HAP-1 (cell line): Measurements from ENCODE around the gene PRKN.

Source experiments
- DNase-seq, 2 experiments: peaks; one replicate each; pipeline ENCODE4 v3.0.0-alpha.2; 2016 to 2020; ENCODE audit warnings: low spot score in 2 of 2
- H3K27me3 ChIP-seq: fragments of 250-450 bp; sonication (Bioruptor Pico); 2 replicates; pipeline ENCODE4 v1.5.1; 2020; ENCODE audit warnings: low read depth, mild to moderate bottlenecking, moderate library complexity
- H3K36me3 ChIP-seq: fragments of 250-450 bp; sonication (Bioruptor Pico); replicated peaks from 2 replicates; pipeline ENCODE4 v1.5.1; 2020; ENCODE audit warnings: mild to moderate bottlenecking
- H3K4me1 ChIP-seq: fragments of 250-450 bp; sonication (Bioruptor Pico); 2 replicates; pipeline ENCODE4 v1.5.1; 2020; ENCODE audit warnings: mild to moderate bottlenecking
- H3K4me3 ChIP-seq: fragments of 250-450 bp; sonication (Bioruptor Pico); 2 replicates; pipeline ENCODE4 v1.5.1; 2020; ENCODE audit warnings: mild to moderate bottlenecking, moderate library complexity
- H3K9me3 ChIP-seq: fragments of 250-450 bp; sonication (Bioruptor Pico); 2 replicates; pipeline ENCODE4 v1.5.1; 2020; ENCODE audit warnings: mild to moderate bottlenecking, moderate library complexity
- in situ Hi-C: fragments of 300-500 bp; cut with MboI; formaldehyde crosslinking; loops from 3 replicates; pipeline ENCODE4 v1.14.3; 2020; ENCODE audit warnings: low sequenced_read_pairs, inconsistent platforms, mixed read lengths

PRKN gene

GRCh38 chr6:161668665-161669064 lies 1058.9 kb downstream of the PRKN start:
- Histone ChIP-seq H3K27me3 (no peaks in the 10 kb centered on the region), H3K36me3 (no peaks in the 10 kb centered on the region), H3K4me3 (no peak overlapping the region), H3K4me1 (no peaks in the 10 kb centered on the region), H3K9me3 (no peaks in the 10 kb centered on the region)
- in situ Hi-C loops, result no loop called here
- DNase-seq, result no peak

DNA sequence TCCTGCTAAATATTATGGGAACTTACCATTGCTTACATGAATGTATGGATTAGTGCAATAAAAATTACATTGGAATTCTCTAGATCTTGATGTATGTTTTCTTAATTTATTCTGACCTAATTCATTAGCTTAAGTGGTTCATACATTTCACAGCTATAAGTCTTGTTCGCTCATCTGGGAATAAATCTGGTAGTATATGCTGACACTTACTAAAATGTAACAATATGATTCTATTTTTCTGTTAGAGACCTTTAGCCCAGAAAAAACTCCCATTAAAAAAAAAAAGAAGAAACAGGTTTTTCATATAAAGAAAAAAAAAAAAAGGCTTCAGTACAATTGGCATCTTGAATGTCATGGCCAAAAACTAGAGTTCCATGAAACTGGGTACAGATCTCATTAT lies 1059.6 kb downstream of the PRKN start:
- in situ Hi-C loops, result no loop called here
- no peaks in the 10 kb centered on the region for H3K4me1 ChIP-seq

GRCh38 chr6:161663682-161664081 lies 1063.9 kb downstream of the PRKN start:
- Histone ChIP-seq H3K9me3 (no peaks in the 10 kb centered on the region), H3K4me3 (no peak overlapping the region), H3K36me3 (no peaks in the 10 kb centered on the region), H3K27me3 (no peaks in the 10 kb centered on the region), H3K4me1 (no peaks in the 10 kb centered on the region)
- no peak for DNase-seq
- in situ Hi-C loops, result no loop called here

More for the DNA sequence above, 1059.6 kb downstream of the PRKN start:
- Histone ChIP-seq H3K36me3 (no peaks in the 10 kb centered on the region), H3K4me3 (no peak overlapping the region), H3K9me3 (no peaks in the 10 kb centered on the region), H3K27me3 (no peaks in the 10 kb centered on the region)
- DNase-seq, result no peak

DNA sequence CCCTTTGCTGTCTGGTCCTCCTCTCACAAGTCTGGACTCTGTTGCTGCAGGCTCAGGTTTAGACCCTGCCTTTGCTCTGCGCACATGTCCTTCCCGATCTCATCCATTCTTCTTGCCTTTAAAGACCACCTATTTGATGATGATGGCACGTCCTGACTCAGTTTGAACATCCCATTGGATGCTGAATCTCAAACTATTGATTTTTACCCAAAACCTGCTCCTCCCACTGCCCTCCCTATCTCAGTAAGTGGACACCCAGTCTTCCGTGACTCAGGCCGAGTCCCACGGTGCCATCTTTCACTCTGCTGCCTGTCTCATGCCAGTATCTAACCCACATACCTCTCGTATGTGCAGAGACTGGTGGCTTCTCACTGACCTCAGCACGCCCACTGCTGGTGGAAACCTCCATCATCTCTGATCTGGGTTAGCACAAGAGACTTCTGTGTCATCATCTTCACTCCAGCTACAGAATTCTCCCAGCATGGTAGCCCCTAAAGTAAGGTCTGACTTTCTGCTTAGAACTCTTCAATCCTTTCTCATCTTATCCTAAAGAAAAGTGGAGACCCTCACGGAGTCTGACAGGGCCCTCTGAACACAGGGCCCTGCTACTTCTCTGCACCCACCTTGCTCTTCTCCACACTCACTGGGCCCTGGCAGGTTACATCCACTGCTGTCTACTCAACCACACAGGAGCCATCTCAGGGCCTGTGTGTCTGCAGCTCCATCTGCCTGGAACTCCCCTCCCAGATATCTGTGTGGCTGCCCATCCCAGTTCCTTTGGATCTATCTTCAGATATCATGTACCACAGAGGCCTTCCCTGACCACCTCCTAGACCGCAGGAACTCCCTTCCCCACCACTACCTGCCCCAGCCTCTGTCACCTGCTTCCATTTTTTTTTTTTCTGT lies 1066.6 kb downstream of the PRKN start:
- no peak for DNase-seq
- no peak overlapping the region for H3K4me3 ChIP-seq
- H3K36me3 ChIP-seq, result no peaks in the 10 kb centered on the region
- H3K27me3 ChIP-seq, result no peaks in the 10 kb centered on the region
- H3K4me1 ChIP-seq, result no peaks in the 10 kb centered on the region
- in situ Hi-C loops, result no loop called here
- H3K9me3 ChIP-seq, result no peaks in the 10 kb centered on the region

- no peaks in the 10 kb centered on the region for H3K4me1 ChIP-seq
- H3K36me3 ChIP-seq, result no peaks in the 10 kb centered on the region
- H3K4me3 ChIP-seq, result no peak overlapping the region
- no peak for DNase-seq
- no peaks in the 10 kb centered on the region for H3K27me3 ChIP-seq
- no peaks in the 10 kb centered on the region for H3K9me3 ChIP-seq
- in situ Hi-C loops, result no loop called here
Measured at GRCh38 chr6:161658211-161658610, 1069.4 kb downstream of the PRKN start.

DNA sequence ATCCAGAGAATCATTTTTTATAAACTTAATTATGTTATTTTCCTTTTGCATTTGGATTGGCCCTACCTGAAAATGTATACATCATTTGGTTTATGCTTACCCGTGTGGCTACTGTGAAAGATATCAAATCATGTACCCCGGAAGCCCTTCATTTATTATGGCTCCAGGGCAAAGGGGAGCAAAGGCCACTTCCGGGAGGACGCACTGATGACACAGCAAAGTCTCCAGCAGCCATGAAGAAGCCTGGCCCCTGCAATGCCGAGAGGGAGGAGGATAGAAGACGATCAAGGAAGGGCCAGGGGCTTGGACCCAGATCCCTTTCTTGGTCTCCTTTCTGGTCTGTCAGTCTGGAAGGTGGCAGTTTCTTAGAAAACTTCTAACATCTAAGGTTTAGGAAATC lies 1073.4 kb downstream of the PRKN start:
- DNase-seq, result no peak
- H3K4me1 ChIP-seq, result no peaks in the 10 kb centered on the region
- no peak overlapping the region for H3K4me3 ChIP-seq
- H3K27me3 ChIP-seq, result no peaks in the 10 kb centered on the region
- H3K9me3 ChIP-seq, result no peaks in the 10 kb centered on the region
- in situ Hi-C loops, result no loop called here
- H3K36me3 ChIP-seq, result no peaks in the 10 kb centered on the region

- Histone ChIP-seq H3K36me3 (no peaks in the 10 kb centered on the region), H3K4me3 (no peak overlapping the region), H3K27me3 (no peaks in the 10 kb centered on the region), H3K9me3 (no peaks in the 10 kb centered on the region), H3K4me1 (no peaks in the 10 kb centered on the region)
- in situ Hi-C loops, result no loop called here
- no peak for DNase-seq
Measured at GRCh38 chr6:161651949-161652348, 1075.6 kb downstream of the PRKN start.

DNA sequence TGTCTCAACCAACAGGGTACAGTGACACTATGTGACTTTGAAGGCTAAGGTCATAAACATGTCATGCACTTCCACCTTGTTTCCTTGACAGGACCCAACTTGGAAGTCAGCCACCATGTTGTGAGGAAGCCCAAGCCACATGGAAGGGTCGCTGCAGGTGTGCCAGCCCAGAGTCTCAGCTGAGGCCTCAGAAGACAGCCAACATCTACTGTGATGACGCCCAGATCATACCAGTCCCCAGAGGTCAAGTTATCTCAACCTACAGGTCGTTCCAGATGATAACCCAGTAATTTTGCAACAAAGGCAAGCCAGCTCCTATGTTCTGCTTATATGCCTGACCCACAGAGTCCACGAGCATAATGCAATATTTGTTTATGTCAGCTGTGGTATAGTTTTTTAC lies 1077.7 kb downstream of the PRKN start:
- Histone ChIP-seq H3K27me3 (no peaks in the 10 kb centered on the region), H3K36me3 (no peaks in the 10 kb centered on the region), H3K4me3 (no peak overlapping the region), H3K9me3 (no peaks in the 10 kb centered on the region), H3K4me1 (no peaks in the 10 kb centered on the region)
- DNase-seq, result no peak
- in situ Hi-C loops, result no loop called here

DNA sequence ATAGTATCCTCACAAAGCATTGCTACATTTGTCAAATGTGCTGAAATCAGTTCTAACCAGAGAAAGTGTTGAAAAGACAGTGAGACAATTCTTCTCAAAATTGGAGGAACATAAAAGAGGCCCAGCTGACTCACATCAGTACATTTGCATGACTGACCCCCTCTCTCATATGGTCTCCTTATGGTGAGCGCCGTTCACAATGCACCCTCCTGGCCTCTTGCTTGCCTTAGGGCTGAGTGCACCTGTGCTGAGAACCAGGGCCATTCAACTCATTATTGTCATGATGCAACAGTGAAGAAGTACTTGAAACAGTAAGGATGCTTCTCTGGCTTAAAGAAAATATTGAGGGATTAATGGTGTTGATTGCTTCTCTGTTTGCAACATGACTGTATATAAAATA lies 1078.5 kb downstream of the PRKN start:
- Histone ChIP-seq H3K9me3 (no peaks in the 10 kb centered on the region), H3K36me3 (no peaks in the 10 kb centered on the region), H3K4me1 (no peaks in the 10 kb centered on the region), H3K4me3 (no peak overlapping the region), H3K27me3 (no peaks in the 10 kb centered on the region)
- no peak for DNase-seq
- in situ Hi-C loops, result no loop called here

DNA sequence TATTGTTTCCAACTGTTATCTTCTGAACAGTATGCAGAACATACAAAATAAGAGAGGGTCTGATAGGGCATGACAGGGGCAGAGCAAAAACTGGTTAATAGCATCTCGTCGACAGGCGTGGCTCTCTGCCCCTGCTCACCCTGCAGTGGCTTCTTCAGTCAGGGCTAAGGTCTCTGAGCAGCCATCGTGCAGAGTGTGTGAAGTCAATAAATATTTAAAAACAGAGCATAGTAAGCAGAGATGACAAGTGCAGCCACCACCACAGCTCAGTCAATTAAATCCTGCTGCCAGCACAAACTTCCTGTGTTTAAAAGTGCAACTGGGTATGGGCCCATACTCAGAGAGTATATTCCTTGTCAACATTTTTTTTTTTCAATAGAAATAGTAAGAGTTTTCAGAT lies 1080.3 kb downstream of the PRKN start:
- Histone ChIP-seq H3K27me3 (no peaks in the 10 kb centered on the region), H3K36me3 (no peaks in the 10 kb centered on the region), H3K4me1 (no peaks in the 10 kb centered on the region), H3K4me3 (no peak overlapping the region), H3K9me3 (no peaks in the 10 kb centered on the region)
- no peak for DNase-seq
- in situ Hi-C loops, result no loop called here

- peaks cover 10% of the 10 kb centered on the region for H3K4me1 ChIP-seq
- H3K36me3 ChIP-seq, result no peaks in the 10 kb centered on the region
- in situ Hi-C loops, result no loop called here
- H3K27me3 ChIP-seq, result no peaks in the 10 kb centered on the region
- H3K9me3 ChIP-seq, result no peaks in the 10 kb centered on the region
- no peak for DNase-seq
- no peak overlapping the region for H3K4me3 ChIP-seq
Measured at GRCh38 chr6:161644521-161644920, 1083.0 kb downstream of the PRKN start.

DNA sequence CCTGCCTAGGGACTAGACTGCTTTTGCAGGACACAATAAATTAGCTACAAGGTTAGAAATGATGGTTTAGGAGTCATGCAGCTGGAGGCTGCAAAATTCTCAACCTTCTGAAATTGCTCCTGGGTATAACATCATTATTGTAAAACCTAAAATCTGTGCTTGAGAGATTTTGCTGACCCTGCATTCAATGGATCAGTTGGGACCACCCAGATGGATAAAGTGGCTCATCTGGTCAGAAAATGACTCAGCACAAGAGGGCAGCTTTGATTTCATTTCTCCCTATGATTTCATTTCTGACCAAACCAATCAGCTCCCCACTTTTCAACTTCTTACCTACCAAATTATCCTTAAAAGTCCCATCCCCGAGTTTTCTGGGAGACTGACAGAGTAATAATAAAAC lies 1086.4 kb downstream of the PRKN start:
- Histone ChIP-seq H3K9me3 (no peaks in the 10 kb centered on the region), H3K4me3 (no peak overlapping the region), H3K4me1 (peaks cover 15% of the 10 kb centered on the region), H3K36me3 (no peaks in the 10 kb centered on the region), H3K27me3 (no peaks in the 10 kb centered on the region)
- in situ Hi-C loops, result no loop called here
- DNase-seq, result no peak

- no peak overlapping the region for H3K4me3 ChIP-seq
- DNase-seq, result peak; percentile 72 to 79
- H3K36me3 ChIP-seq, result no peaks in the 10 kb centered on the region
- no peaks in the 10 kb centered on the region for H3K9me3 ChIP-seq
- no peaks in the 10 kb centered on the region for H3K27me3 ChIP-seq
- H3K4me1 ChIP-seq, result peaks cover 15% of the 10 kb centered on the region
- in situ Hi-C loops, result no loop called here
Measured at GRCh38 chr6:161639772-161640171, 1087.8 kb downstream of the PRKN start.

- Histone ChIP-seq H3K27me3 (no peaks in the 10 kb centered on the region), H3K4me3 (no peak overlapping the region), H3K9me3 (no peaks in the 10 kb centered on the region), H3K4me1 (peaks cover 15% of the 10 kb centered on the region), H3K36me3 (no peaks in the 10 kb centered on the region)
- DNase-seq, result no peak
- in situ Hi-C loops, result no loop called here
Measured at GRCh38 chr6:161637658-161638057, 1089.9 kb downstream of the PRKN start.
